NB4 (cell line): ENCODE results near the gene FHIT.

Source experiments
- POLR2A ChIP-seq: IDR thresholded peaks from 2 replicates; pipeline ENCODE4 v1.6.1; 2011; ENCODE audit warnings: mild to moderate bottlenecking; ENCODE audit not compliant: insufficient read length; ENCODE audit errors: extremely low read depth
- TF ChIP-seq, protein P1 (sequence below): IDR thresholded peaks from one replicate; pipeline ENCODE4 v1.5.1; 2012; ENCODE audit warnings: low read depth, low read length

DNA sequence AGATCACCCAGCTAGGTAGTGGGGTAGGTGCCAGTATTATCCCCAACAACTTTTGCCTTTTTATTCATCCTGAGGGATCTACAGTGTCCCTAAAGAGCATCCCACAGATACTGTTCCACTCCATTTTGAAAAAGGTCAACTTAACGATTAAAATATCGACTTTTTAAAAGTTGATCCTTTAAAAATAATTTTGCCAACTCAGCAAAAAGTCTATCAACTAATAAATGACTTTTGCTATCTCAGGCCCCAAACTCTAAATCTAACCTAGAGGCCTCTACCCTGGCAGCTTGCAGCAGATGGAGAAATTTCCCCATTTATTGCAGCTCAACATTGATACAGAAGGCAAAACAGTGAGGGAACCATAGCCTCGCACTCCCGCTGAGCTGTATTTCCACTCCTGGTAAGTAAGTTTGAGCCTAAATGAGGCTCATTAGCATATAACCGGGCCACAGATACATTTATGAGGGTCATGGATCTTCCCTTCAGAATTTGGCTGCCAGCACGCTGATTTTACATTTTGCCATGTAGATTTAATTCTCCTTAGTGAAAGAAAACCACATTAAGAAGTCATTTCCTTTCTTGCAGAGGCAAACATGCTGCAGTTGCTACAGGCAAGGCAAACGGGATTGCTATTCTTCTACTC, 1497.3 kb downstream of the FHIT start:
- TF ChIP-seq, protein P1, sequence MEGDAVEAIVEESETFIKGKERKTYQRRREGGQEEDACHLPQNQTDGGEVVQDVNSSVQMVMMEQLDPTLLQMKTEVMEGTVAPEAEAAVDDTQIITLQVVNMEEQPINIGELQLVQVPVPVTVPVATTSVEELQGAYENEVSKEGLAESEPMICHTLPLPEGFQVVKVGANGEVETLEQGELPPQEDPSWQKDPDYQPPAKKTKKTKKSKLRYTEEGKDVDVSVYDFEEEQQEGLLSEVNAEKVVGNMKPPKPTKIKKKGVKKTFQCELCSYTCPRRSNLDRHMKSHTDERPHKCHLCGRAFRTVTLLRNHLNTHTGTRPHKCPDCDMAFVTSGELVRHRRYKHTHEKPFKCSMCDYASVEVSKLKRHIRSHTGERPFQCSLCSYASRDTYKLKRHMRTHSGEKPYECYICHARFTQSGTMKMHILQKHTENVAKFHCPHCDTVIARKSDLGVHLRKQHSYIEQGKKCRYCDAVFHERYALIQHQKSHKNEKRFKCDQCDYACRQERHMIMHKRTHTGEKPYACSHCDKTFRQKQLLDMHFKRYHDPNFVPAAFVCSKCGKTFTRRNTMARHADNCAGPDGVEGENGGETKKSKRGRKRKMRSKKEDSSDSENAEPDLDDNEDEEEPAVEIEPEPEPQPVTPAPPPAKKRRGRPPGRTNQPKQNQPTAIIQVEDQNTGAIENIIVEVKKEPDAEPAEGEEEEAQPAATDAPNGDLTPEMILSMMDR, result no peak
- TF ChIP-seq POLR2A, result no peak
